K562 (cell line): Measurements from ENCODE around the gene C5orf24. TPM values are rescaled to one million over a fixed set of nuclear protein-coding genes. Genes with fewer than 3 reads are reported as not detected.

Source experiments
- C11orf30 ChIP-seq: fragments of 450-650 bp; IDR thresholded peaks from 2 replicates; pipeline ENCODE4 v1.6.1; 2016; ENCODE audit warnings: low read depth, mild to moderate bottlenecking
- CBFA2T3 ChIP-seq: fragments of 450-650 bp; IDR thresholded peaks from 2 replicates; pipeline ENCODE4 v1.6.1; 2017
- FOXM1 ChIP-seq, 2 experiments: fragments of 450-650 bp in 1 of 2; sonication (generic) in 1 of 2; formaldehyde crosslinking in 1 of 2; IDR thresholded peaks; 2 replicates each; pipeline versions ENCODE4 v1.6.1 to v1.9.0; 2017 to 2022; ENCODE audit warnings: low read depth in 2 of 2, mild to moderate bottlenecking in 2 of 2, missing genetic modification reagents in 1 of 2, moderate library complexity in 1 of 2
- MXD1 ChIP-seq: fragments of 250-450 bp; sonication (Bioruptor Pico); IDR thresholded peaks from 2 replicates; pipeline ENCODE4 v1.8.0; 2021; ENCODE audit warnings: borderline replicate concordance, mild to moderate bottlenecking, moderate library complexity; ENCODE audit not compliant: poor library complexity, severe bottlenecking
- NCOA1 ChIP-seq: fragments of 450-650 bp; IDR thresholded peaks from 2 replicates; pipeline ENCODE4 v1.6.1; 2016; ENCODE audit warnings: low read depth
- NR0B1 ChIP-seq: fragments of 450-650 bp; IDR thresholded peaks from one replicate; pipeline ENCODE4 v1.6.1; 2018; ENCODE audit warnings: mild to moderate bottlenecking, moderate library complexity; ENCODE audit not compliant: partially characterized antibody
- PHB2 ChIP-seq: fragments of 450-650 bp; IDR thresholded peaks from 2 replicates; pipeline ENCODE4 v1.6.1; 2017; ENCODE audit warnings: low read depth
- polyA plus RNA-seq, 8 experiments: library from polyadenylated mRNA; depleted of rRNA in 4 of 8; stranded (reverse) in 5 of 8; unstranded in 3 of 8; fragments of >200 nt; fragmentation: Nextera tagmentation in 2 of 8; fragmentation: Illumina TruSeq in 1 of 8; extraction: Ambion mirVana in 2 of 8; extraction: Trizol in 1 of 8; gene quantifications; 2 replicates each; pipeline versions ENCODE4 v1.2.1 to v1.2.3, GENCODE V29; 2011 to 2014; ENCODE audit warnings: inconsistent platforms in 1 of 8, missing spikeins in 1 of 8
- total RNA-seq, 7 experiments: library from RNA; depleted of rRNA in 6 of 7; stranded (reverse); fragments of >200 nt in 6 of 7; fragmentation: Illumina TruSeq in 2 of 7; extraction: Trizol in 2 of 7; gene quantifications; 2 replicates each; pipeline versions ENCODE4 v1.2.1 to v1.2.3, GENCODE V29; 2011 to 2021; ENCODE audit warnings: low replicate concordance in 1 of 7

C5orf24 gene
- total and polyA plus RNA-seq, 9 of the 15 experiments (the other 6 are each of a cell fraction or from before 2014, with no cell fraction given): 8.9 to 38.6 (median 28.4) TPM

DNA sequence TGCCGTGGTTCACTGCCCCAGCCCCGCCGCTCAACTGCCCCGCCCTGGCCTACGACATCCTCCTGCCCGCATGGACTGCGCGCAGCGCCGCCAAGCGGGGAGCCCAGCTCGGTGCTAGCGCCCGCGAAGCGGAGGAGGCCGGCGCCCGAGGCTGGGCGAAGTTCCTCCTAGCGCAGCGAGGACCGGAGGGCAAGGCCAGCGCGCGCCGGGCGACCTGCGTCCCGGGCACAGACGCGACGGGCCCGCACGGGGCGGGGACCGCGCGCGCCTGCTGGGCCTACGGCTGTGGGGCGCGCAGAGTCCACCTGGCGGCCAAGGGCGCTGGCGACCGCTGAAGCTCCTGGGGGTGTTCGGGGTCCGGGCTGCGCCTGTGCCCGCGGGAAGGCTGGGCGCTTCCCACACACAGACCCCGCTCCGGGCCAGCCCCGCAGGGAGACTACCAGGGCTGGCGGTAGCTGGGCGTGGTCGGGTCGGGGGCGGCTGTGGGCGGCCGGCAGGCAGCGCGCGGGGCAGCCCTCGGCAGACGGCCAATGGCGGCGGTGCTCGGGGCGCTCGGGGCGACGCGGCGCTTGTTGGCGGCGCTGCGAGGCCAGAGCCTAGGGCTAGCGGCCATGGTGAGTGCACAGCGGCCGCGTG lies 59.0 kb downstream of the C5orf24 start, which contains the start of gene PCBD2 (continued):
- TF ChIP-seq MXD1 (CRISPR knock-in tag) (no peak), FOXM1 (IDR thresholded peaks at IDR 0.05; ENCODE audit: low read depth) (no peak), FOXM1 (CRISPR knock-in tag; IDR thresholded peaks at IDR 0.05; ENCODE audit: low read depth) (no peak), PHB2 (no peak), NR0B1 (no peak), C11orf30 (peak; percentile 30), NCOA1 (no peak), CBFA2T3 (no peak)
- TF ChIP-seq, all 486 proteins: peak for 136
